Measurements from ENCODE around the gene NEAT1. TPM values are rescaled to one million over a fixed set of nuclear protein-coding genes. Genes with fewer than 3 reads are reported as not detected.
A peak's percentile ranks its signal among the peaks of the same experiment; 100 is the strongest.

NEAT1 gene
- total and polyA plus RNA-seq, 9 of the 15 experiments (the other 6 are each of a cell fraction or from before 2014, with no cell fraction given): 20.1 to 389 (median 62.8) TPM

DNA sequence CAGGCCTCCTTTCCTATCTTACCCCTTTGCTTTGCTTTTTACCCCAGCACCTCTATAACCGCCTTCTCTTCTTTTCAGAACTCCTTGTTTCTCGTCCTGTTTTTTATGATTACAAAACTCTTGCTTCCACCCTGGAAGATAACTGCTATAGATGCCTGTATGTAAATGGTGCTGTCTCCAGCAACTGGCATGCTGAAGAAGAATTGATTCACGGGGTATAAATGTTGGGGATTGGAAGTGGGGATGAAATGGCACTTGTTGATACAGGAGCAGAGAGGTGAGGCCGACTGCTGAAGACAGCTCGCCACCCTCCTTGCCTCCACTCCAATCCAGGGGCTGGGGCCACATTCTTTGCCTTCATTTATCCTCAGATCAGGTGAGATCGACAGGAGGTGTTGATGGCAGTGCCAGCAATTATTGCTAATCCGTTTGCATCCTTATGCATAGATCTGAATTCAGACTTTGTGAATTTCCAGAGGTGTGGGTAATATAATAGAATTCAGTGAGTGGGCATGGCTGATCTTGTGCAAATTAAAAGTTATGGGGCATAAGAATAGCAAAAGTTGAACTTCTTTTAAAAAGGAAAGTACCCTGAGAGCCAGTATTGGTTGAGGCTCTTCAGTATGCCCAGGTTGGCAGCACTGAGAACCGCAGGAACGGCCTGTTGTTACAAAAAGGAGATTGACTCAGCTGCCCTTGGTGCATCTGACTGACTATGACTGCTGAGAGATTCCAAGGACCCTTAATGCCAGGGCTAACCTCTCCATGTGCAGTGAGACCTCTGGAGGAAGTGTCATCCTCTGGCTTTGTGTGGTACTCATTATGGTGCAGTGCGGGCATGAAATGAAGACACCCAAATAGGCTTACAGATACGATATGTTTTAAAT lies 5.3 kb downstream of the NEAT1 start (continued):
- TF ChIP-seq, protein P1, sequence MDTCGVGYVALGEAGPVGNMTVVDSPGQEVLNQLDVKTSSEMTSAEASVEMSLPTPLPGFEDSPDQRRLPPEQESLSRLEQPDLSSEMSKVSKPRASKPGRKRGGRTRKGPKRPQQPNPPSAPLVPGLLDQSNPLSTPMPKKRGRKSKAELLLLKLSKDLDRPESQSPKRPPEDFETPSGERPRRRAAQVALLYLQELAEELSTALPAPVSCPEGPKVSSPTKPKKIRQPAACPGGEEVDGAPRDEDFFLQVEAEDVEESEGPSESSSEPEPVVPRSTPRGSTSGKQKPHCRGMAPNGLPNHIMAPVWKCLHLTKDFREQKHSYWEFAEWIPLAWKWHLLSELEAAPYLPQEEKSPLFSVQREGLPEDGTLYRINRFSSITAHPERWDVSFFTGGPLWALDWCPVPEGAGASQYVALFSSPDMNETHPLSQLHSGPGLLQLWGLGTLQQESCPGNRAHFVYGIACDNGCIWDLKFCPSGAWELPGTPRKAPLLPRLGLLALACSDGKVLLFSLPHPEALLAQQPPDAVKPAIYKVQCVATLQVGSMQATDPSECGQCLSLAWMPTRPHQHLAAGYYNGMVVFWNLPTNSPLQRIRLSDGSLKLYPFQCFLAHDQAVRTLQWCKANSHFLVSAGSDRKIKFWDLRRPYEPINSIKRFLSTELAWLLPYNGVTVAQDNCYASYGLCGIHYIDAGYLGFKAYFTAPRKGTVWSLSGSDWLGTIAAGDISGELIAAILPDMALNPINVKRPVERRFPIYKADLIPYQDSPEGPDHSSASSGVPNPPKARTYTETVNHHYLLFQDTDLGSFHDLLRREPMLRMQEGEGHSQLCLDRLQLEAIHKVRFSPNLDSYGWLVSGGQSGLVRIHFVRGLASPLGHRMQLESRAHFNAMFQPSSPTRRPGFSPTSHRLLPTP (IDR thresholded peaks at IDR 0.05; ENCODE audit: borderline replicate concordance, extremely low read depth, insufficient read length): no peak
- TF ChIP-seq, protein P2, sequence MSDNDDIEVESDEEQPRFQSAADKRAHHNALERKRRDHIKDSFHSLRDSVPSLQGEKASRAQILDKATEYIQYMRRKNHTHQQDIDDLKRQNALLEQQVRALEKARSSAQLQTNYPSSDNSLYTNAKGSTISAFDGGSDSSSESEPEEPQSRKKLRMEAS (CRISPR knock-in tag; IDR thresholded peaks at IDR 0.05): no peak
- no peak; the same call in 1 of the 2 replicates for TF ChIP-seq DIDO1 (tag; IDR thresholded peaks at IDR 0.05; ENCODE audit: low read depth)
- TF ChIP-seq GATAD2A (IDR thresholded peaks at IDR 0.05): no peak
- TF ChIP-seq, protein P3, sequence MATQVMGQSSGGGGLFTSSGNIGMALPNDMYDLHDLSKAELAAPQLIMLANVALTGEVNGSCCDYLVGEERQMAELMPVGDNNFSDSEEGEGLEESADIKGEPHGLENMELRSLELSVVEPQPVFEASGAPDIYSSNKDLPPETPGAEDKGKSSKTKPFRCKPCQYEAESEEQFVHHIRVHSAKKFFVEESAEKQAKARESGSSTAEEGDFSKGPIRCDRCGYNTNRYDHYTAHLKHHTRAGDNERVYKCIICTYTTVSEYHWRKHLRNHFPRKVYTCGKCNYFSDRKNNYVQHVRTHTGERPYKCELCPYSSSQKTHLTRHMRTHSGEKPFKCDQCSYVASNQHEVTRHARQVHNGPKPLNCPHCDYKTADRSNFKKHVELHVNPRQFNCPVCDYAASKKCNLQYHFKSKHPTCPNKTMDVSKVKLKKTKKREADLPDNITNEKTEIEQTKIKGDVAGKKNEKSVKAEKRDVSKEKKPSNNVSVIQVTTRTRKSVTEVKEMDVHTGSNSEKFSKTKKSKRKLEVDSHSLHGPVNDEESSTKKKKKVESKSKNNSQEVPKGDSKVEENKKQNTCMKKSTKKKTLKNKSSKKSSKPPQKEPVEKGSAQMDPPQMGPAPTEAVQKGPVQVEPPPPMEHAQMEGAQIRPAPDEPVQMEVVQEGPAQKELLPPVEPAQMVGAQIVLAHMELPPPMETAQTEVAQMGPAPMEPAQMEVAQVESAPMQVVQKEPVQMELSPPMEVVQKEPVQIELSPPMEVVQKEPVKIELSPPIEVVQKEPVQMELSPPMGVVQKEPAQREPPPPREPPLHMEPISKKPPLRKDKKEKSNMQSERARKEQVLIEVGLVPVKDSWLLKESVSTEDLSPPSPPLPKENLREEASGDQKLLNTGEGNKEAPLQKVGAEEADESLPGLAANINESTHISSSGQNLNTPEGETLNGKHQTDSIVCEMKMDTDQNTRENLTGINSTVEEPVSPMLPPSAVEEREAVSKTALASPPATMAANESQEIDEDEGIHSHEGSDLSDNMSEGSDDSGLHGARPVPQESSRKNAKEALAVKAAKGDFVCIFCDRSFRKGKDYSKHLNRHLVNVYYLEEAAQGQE (IDR thresholded peaks at IDR 0.05; ENCODE audit: borderline replicate concordance): no peak
- TF ChIP-seq, protein P3 (CRISPR knock-in tag; IDR thresholded peaks at IDR 0.05; ENCODE audit: low read depth): no peak
- TF ChIP-seq XRCC5 (IDR thresholded peaks at IDR 0.05; ENCODE audit: low read depth, low read length): 0 out of 2 replicates have a peak, but pooled peaks have one; percentile 13
- TF ChIP-seq TBL1XR1 (IDR thresholded peaks at IDR 0.05; ENCODE audit: low read length in 2 of 2): peak; percentile 2 to 76; a peak in 2 of 4 replicates
- TF ChIP-seq, protein P4, sequence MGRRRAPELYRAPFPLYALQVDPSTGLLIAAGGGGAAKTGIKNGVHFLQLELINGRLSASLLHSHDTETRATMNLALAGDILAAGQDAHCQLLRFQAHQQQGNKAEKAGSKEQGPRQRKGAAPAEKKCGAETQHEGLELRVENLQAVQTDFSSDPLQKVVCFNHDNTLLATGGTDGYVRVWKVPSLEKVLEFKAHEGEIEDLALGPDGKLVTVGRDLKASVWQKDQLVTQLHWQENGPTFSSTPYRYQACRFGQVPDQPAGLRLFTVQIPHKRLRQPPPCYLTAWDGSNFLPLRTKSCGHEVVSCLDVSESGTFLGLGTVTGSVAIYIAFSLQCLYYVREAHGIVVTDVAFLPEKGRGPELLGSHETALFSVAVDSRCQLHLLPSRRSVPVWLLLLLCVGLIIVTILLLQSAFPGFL (CRISPR knock-in tag; IDR thresholded peaks at IDR 0.05): 0 out of 2 replicates have a peak, but pooled peaks have one; percentile 60
- peak; percentile 58; the same call in 1 of the 2 replicates for TF ChIP-seq HEY1 (CRISPR knock-in tag; IDR thresholded peaks at IDR 0.05; ENCODE audit: borderline replicate concordance)

All from K562 (cell line).